NCI-H1694 treated with DMSO at 0.1 percent for 48 hours (cell line): ENCODE measurements around the gene RAP2B.
"Not testable (repeated sequence)": the region's sequence is repeated elsewhere in the genome, so short reads cannot be mapped to it uniquely, and the experiment has no call there.

ENCODE experiments used
- DNase-seq: peaks from one replicate; lab custom pipeline; 2025; lab: John Stamatoyannopoulos, UW

The RAP2B gene

DNA sequence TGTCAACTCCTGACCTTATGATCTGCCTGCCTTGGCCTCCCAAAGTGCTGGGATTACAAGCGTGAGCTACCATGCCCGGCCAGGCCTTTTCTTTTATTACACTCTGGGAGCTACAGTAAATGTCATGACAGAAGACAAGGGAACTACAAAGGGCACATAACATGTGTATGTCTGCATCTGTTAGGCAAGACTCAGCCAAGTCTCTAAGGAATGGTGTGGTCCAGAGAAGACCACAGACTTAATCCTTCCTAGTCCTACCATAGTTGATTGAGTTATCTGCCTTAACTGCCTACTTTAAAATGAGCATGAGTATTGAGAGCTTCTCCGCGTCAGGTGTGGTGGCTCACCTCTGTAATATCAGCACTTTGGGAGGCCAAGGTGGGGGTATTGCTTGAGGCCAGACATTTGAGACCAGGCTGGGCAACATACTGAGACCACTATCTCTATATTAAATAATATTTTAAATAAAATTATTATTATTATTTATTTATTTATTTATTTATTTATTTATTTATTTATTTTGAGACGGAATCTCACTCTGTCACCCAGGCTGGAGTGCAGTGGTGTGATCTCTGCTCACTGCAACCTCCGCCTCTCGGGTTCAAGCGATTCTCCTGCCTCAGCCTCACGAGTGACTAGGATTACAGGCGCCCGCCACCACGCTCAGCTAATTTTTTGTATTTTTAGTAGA lies 31.9 kb downstream of the RAP2B start:
- not testable (repeated sequence) for DNase-seq

DNA sequence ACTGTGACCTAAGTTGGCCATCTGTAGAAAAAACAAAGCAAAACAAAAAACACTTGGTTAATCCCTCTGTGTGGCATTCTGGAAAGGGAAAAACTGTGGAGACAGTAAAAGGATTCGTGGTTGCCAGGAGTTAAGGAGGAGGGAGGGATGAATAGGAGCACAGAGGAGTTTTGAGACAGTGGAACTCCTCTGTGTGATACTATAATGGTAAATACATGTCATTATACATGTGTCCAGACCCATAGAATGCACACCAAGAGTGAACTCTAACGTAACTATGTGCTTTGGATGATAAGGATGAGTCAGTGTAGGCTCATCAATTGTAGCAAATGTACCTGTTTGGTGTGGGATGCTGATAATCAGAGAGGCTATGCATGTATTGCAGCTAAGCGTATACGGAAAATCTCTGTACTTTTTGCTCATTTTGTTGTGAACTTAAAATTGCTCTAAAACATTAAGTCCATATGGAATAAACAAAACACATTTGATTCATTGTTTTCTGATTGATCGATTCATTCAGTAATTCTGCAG lies 33.4 kb downstream of the RAP2B start:
- no peak for DNase-seq

DNA sequence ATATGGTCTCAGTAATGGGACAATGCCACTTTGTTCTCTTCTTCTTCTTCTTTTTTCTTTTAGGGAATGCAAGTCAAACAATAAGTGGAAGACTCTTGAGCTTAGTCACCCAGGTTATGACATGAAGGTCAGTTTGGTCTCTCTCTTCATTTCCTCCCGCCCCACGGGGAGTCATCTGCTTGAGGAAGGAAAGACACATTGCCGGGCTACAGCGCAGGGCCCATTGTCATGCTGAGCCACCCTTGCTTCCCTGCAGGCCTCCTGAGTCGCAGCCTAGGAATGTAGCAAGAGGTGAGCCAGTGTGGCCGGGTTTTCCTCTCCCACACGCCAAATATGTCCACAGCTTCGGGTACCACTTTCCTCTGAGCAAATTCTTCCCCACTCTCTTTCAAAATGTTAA lies 47.6 kb downstream of the RAP2B start:
- no peak for DNase-seq

DNA sequence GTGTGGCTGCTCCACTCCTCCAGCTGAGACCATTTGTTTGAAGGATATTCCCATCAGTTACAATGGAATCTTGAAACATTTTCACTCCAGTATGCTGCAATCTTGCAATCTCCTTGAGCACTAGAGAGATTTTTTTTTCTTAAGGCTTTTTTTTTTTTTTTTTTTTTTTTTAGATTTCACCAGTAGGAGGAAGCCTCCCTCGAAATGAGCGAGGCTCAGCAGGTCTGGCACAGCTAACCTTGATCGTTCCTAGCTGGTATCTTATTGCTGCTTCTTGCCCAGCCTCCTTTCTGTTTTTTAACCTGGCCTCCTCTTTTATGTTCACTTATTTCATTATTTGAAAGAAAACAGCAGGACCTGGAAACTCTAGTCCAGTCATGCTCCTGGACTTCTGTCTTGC lies 48.1 kb downstream of the RAP2B start:
- no peak for DNase-seq

DNA sequence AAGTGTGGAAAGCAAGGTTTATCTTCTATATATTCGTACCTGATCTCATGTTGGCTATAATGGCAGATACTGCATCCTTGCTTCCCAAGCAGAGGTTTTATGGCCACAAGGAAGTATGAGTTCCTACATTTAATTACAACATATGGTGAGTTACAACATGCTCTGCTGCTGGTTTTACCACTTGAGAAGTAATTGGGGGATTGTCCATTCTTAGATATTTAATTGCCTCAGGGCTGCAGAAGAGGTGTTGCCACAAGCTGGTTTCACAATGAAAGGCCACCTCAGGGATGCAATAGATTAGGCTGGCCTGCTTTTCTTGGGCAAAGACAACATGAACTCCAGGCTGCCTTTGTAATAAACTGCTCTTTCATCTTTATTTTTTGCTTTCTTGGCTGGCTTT lies 48.6 kb downstream of the RAP2B start:
- no peak for DNase-seq

DNA sequence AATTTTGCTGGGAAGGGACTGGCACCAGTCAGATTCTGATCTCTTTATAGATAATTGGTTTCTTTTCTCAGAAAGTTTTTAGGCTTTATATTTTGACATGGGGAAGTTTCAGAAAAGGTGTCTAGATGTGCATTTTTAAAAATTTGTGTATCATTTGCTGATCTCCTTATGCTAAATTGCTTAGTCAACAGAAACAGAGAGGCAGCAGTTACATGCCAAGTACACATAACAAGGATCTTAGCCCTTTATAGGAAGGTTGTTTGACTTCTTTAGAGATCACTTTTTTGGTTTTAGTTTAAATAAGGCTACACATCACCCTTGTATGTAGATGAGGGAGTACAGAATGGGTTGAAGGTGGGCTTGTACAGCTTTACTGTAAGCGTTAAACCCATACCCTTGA lies 53.5 kb downstream of the RAP2B start:
- DNase-seq, result no peak

DNA sequence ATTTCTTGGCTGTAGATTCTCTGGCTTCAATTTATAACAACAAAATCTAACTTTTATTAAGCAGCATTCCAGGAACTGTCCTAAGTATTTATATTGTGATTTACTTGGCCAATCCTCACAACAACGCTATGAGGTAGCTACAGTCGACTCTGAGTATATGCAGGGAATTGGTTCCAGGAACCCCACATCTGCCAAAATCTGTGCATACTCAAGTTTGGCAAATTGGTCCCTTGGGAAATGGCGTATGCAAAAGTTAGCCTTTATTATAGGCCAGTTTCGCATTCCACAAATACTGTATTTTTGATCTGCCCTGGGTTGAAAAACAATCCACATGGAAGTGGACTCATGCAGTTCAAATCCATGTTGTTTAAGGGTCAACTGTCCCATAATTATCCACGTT lies 53.9 kb downstream of the RAP2B start:
- DNase-seq, result no peak

DNA sequence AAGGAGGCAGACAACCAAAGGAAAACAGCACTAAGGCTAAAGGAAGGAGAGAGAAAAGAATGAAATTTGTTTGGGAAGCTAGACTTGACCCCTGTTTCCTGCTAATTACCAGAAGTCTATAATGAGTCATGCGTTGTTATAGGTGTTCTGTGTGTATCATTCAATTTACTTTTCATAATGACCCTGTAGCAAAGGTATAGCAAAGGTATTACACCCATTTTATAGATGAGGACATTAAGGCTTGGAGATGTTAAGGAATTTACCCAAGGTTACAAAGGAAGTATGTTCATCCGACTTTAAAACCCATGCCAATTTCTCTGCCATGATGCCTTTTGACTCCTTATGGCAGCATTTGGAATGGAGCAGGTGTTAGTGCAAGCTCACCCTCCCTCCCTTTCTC lies 54.9 kb downstream of the RAP2B start:
- DNase-seq, result no peak

DNA sequence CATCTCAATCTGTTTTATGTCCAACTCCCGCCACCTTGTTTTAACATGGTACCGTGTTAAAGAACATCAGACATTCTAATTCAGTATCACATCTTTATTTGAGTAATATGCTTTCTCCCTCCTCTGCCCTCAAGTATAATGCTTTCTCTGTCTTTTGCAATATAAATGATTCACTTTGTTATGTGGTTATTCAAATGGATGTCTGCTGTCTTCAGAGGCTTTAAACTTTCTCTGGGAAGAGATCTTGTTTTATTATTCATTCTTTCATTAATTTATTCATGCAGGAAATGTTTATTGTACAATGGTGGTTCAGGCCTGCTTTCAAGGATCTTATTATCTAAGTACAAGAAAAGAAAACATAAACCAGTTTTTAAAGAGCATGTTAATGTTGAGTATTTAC lies 57.1 kb downstream of the RAP2B start:
- no peak for DNase-seq
